Effector memory CD4-positive, alpha-beta T cell (primary cell): ENCODE measurements around the gene GRIK2.

Experiments used
- DNase-seq, 3 donors: peaks; one replicate each; pipeline ENCODE4 v3.0.0-alpha.2; 2020
- H3K27ac ChIP-seq: 2 replicates; pipeline ENCODE4 v1.7.0; 2013; ENCODE audit warnings: mild to moderate bottlenecking, low read length, moderate library complexity; ENCODE audit not compliant: insufficient read depth, poor library complexity, severe bottlenecking
- H3K27me3 ChIP-seq: replicated peaks from 2 replicates; pipeline ENCODE4 v1.7.0; 2013; ENCODE audit warnings: mild to moderate bottlenecking, low read length; ENCODE audit not compliant: insufficient read depth, control insufficient read depth, poor library complexity, severe bottlenecking
- H3K36me3 ChIP-seq: 2 replicates; pipeline ENCODE4 v1.7.0; 2013; ENCODE audit warnings: mild to moderate bottlenecking, low read length, moderate library complexity; ENCODE audit not compliant: control insufficient read depth, insufficient read depth
- H3K4me1 ChIP-seq: 2 replicates; pipeline ENCODE4 v1.7.0; 2013; ENCODE audit warnings: low read length, mild to moderate bottlenecking; ENCODE audit not compliant: control insufficient read depth, insufficient read depth, poor library complexity, severe bottlenecking
- H3K4me3 ChIP-seq: 2 replicates; pipeline ENCODE4 v1.7.0; 2013; ENCODE audit warnings: low read length, low read depth, mild to moderate bottlenecking; ENCODE audit not compliant: insufficient read depth, poor library complexity, severe bottlenecking
- H3K9me3 ChIP-seq: 2 replicates; pipeline ENCODE4 v1.7.0; 2013; ENCODE audit warnings: mild to moderate bottlenecking, low read length, moderate library complexity; ENCODE audit not compliant: control insufficient read depth

Gene GRIK2

GRCh38 chr6:101937108-101937507 lies 543.6 kb downstream of the GRIK2 start:
- no peak overlapping the region for H3K27ac ChIP-seq
- H3K4me1 ChIP-seq, result no peaks in the 10 kb centered on the region
- no peaks in the 10 kb centered on the region for H3K27me3 ChIP-seq
- no peak for DNase-seq
- no peaks in the 10 kb centered on the region for H3K36me3 ChIP-seq
- no peak overlapping the region for H3K4me3 ChIP-seq
- H3K9me3 ChIP-seq, result no peaks in the 10 kb centered on the region

- H3K4me3 ChIP-seq, result no peak overlapping the region
- H3K9me3 ChIP-seq, result no peaks in the 10 kb centered on the region
- DNase-seq, result no peak
- no peaks in the 10 kb centered on the region for H3K27me3 ChIP-seq
- H3K4me1 ChIP-seq, result no peaks in the 10 kb centered on the region
- H3K27ac ChIP-seq, result no peak overlapping the region
- no peaks in the 10 kb centered on the region for H3K36me3 ChIP-seq
Measured at GRCh38 chr6:101940391-101940790, 546.9 kb downstream of the GRIK2 start.

GRCh38 chr6:101956961-101957360 lies 563.5 kb downstream of the GRIK2 start:
- DNase-seq, result no peak
- Histone ChIP-seq H3K27ac (no peak overlapping the region), H3K27me3 (no peaks in the 10 kb centered on the region), H3K4me3 (no peak overlapping the region), H3K36me3 (no peaks in the 10 kb centered on the region), H3K4me1 (no peaks in the 10 kb centered on the region), H3K9me3 (no peaks in the 10 kb centered on the region)

- no peaks in the 10 kb centered on the region for H3K4me1 ChIP-seq
- DNase-seq, result no peak
- H3K9me3 ChIP-seq, result no peaks in the 10 kb centered on the region
- no peak overlapping the region for H3K27ac ChIP-seq
- H3K4me3 ChIP-seq, result no peak overlapping the region
- no peaks in the 10 kb centered on the region for H3K27me3 ChIP-seq
- H3K36me3 ChIP-seq, result no peaks in the 10 kb centered on the region
Measured at GRCh38 chr6:101961357-101961756, 567.8 kb downstream of the GRIK2 start.

- DNase-seq, result no peak
- no peaks in the 10 kb centered on the region for H3K27me3 ChIP-seq
- no peak overlapping the region for H3K4me3 ChIP-seq
- no peak overlapping the region for H3K27ac ChIP-seq
- H3K36me3 ChIP-seq, result no peaks in the 10 kb centered on the region
- no peaks in the 10 kb centered on the region for H3K9me3 ChIP-seq
- H3K4me1 ChIP-seq, result no peaks in the 10 kb centered on the region
Measured at GRCh38 chr6:101980924-101981323, 587.4 kb downstream of the GRIK2 start.

GRCh38 chr6:101986476-101986875 lies 593.0 kb downstream of the GRIK2 start:
- H3K9me3 ChIP-seq, result no peaks in the 10 kb centered on the region
- no peak for DNase-seq
- no peak overlapping the region for H3K27ac ChIP-seq
- no peak overlapping the region for H3K4me3 ChIP-seq
- no peaks in the 10 kb centered on the region for H3K27me3 ChIP-seq
- H3K4me1 ChIP-seq, result no peaks in the 10 kb centered on the region
- H3K36me3 ChIP-seq, result no peaks in the 10 kb centered on the region

GRCh38 chr6:101992286-101992685 lies 598.8 kb downstream of the GRIK2 start:
- no peaks in the 10 kb centered on the region for H3K4me1 ChIP-seq
- H3K27ac ChIP-seq, result no peak overlapping the region
- H3K9me3 ChIP-seq, result no peaks in the 10 kb centered on the region
- DNase-seq, result no peak
- H3K36me3 ChIP-seq, result no peaks in the 10 kb centered on the region
- no peak overlapping the region for H3K4me3 ChIP-seq
- H3K27me3 ChIP-seq, result no peaks in the 10 kb centered on the region

GRCh38 chr6:101994521-101994920 lies 601.0 kb downstream of the GRIK2 start:
- DNase-seq, result no peak
- no peaks in the 10 kb centered on the region for H3K36me3 ChIP-seq
- no peak overlapping the region for H3K27ac ChIP-seq
- H3K27me3 ChIP-seq, result no peaks in the 10 kb centered on the region
- H3K9me3 ChIP-seq, result no peaks in the 10 kb centered on the region
- H3K4me1 ChIP-seq, result no peaks in the 10 kb centered on the region
- H3K4me3 ChIP-seq, result no peak overlapping the region

GRCh38 chr6:102015431-102015830 lies 621.9 kb downstream of the GRIK2 start:
- Histone ChIP-seq H3K27me3 (no peaks in the 10 kb centered on the region), H3K27ac (no peak overlapping the region), H3K36me3 (no peaks in the 10 kb centered on the region), H3K4me3 (no peak overlapping the region), H3K4me1 (no peaks in the 10 kb centered on the region), H3K9me3 (no peaks in the 10 kb centered on the region)
- DNase-seq, result no peak

- no peaks in the 10 kb centered on the region for H3K9me3 ChIP-seq
- no peaks in the 10 kb centered on the region for H3K4me1 ChIP-seq
- DNase-seq, result no peak
- H3K36me3 ChIP-seq, result no peaks in the 10 kb centered on the region
- no peaks in the 10 kb centered on the region for H3K27me3 ChIP-seq
- no peak overlapping the region for H3K27ac ChIP-seq
- H3K4me3 ChIP-seq, result no peak overlapping the region
Measured at GRCh38 chr6:102022281-102022680, 628.8 kb downstream of the GRIK2 start.

GRCh38 chr6:102022803-102023202 lies 629.3 kb downstream of the GRIK2 start:
- Histone ChIP-seq H3K36me3 (no peaks in the 10 kb centered on the region), H3K9me3 (no peaks in the 10 kb centered on the region), H3K27me3 (no peaks in the 10 kb centered on the region), H3K27ac (no peak overlapping the region), H3K4me1 (no peaks in the 10 kb centered on the region), H3K4me3 (no peak overlapping the region)
- no peak for DNase-seq
